Measurements from ENCODE around the gene FBLN5. TPM values are rescaled to one million over a fixed set of nuclear protein-coding genes. Genes with fewer than 3 reads are reported as not detected.

The FBLN5 gene
- total RNA-seq, 1 donor from 2014 or later, result 2.2 TPM

- no peak overlapping the region for H3K4me3 ChIP-seq (ENCODE audit: low read depth, low read length)
- DNase-seq (ENCODE audit: low read depth), result no peak
- TF ChIP-seq, protein P1, sequence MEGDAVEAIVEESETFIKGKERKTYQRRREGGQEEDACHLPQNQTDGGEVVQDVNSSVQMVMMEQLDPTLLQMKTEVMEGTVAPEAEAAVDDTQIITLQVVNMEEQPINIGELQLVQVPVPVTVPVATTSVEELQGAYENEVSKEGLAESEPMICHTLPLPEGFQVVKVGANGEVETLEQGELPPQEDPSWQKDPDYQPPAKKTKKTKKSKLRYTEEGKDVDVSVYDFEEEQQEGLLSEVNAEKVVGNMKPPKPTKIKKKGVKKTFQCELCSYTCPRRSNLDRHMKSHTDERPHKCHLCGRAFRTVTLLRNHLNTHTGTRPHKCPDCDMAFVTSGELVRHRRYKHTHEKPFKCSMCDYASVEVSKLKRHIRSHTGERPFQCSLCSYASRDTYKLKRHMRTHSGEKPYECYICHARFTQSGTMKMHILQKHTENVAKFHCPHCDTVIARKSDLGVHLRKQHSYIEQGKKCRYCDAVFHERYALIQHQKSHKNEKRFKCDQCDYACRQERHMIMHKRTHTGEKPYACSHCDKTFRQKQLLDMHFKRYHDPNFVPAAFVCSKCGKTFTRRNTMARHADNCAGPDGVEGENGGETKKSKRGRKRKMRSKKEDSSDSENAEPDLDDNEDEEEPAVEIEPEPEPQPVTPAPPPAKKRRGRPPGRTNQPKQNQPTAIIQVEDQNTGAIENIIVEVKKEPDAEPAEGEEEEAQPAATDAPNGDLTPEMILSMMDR (conservative IDR thresholded peaks at IDR 0.05; ENCODE audit: low read depth, low read length), result peak; percentile 85
Observed at GRCh38 chr14:91911474-91912032, 35.9 kb downstream of the FBLN5 start.

DNA sequence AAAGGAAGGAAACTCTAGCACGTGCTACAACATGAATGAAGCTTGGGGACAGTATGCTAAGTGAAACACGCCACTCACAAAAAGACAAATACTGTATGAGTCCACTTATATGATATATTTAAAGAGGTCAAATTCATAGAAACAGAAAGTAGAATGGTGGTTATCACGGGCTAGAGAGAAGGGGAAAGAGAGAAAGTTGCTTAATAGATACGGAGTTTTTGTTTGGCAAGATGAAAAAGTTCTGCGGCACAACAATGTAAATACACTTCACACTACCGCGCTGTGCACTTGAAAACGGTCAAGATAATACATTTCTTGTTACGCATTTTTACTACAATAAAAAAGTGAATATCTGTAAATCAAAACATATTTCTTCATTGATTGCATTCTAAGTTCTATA, 37.3 kb downstream of the FBLN5 start:
- H3K4me3 ChIP-seq (ENCODE audit: low read depth, low read length), result no peak overlapping the region
- TF ChIP-seq, protein P1 (conservative IDR thresholded peaks at IDR 0.05; ENCODE audit: low read depth, low read length), result no peak
- no peak for DNase-seq (ENCODE audit: low read depth)

DNA sequence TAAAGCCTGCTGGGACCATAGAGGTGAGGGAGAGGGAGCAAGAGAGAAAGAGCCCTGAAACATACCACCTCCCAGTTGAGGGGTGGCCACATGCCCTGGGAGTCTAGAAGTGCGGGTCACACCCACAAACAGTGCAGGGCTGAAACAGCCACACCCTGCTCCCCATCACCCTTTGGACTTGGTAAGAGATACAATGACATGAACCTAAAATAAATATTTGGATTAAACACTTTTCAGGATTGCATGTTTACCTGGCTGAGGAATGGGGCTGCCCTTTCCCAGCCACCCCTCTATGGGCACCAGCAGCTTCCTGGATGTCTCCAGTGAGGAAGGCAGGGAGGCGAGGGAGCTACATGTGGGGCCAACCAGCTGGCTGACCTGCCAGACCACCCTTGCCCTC, 41.1 kb downstream of the FBLN5 start:
- H3K4me3 ChIP-seq (ENCODE audit: low read depth, low read length), result no peak overlapping the region
- TF ChIP-seq, protein P1 (conservative IDR thresholded peaks at IDR 0.05; ENCODE audit: low read depth, low read length), result no peak
- DNase-seq (ENCODE audit: low read depth), result no peak

GRCh38 chr14:91904956-91905645, 42.4 kb downstream of the FBLN5 start:
- no peak overlapping the region for H3K4me3 ChIP-seq (ENCODE audit: low read depth, low read length)
- DNase-seq (ENCODE audit: low read depth), result no peak
- TF ChIP-seq, protein P1 (conservative IDR thresholded peaks at IDR 0.05; ENCODE audit: low read depth, low read length), result no peak

GRCh38 chr14:91904483-91904882, 43.0 kb downstream of the FBLN5 start:
- DNase-seq (ENCODE audit: low read depth), result no peak
- TF ChIP-seq, protein P1 (conservative IDR thresholded peaks at IDR 0.05; ENCODE audit: low read depth, low read length), result no peak
- no peak overlapping the region for H3K4me3 ChIP-seq (ENCODE audit: low read depth, low read length)

- no peak for DNase-seq (ENCODE audit: low read depth)
- TF ChIP-seq, protein P1 (conservative IDR thresholded peaks at IDR 0.05; ENCODE audit: low read depth, low read length), result no peak
- no peak overlapping the region for H3K4me3 ChIP-seq (ENCODE audit: low read depth, low read length)
Observed at GRCh38 chr14:91903070-91903469, 44.4 kb downstream of the FBLN5 start.

DNA sequence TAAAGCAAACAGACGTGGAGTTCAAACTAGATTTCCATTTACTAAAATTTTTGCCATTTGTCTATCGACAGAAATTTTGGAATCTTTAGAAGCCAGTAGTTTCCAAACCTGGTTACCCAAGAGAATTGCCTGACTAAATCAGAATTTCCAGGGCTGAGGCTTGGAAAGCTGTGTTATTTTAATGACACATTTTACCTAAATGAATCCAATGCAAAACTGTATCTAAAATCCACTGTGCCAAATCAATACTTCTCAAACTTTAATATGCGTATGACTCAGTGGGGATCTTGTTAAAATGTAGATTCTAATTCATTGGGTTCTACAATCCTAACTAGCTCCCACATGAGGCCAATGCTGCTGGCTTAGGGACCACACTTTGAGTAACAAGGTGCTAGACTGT, 45.2 kb downstream of the FBLN5 start:
- TF ChIP-seq, protein P1 (conservative IDR thresholded peaks at IDR 0.05; ENCODE audit: low read depth, low read length), result no peak
- DNase-seq (ENCODE audit: low read depth), result no peak
- no peak overlapping the region for H3K4me3 ChIP-seq (ENCODE audit: low read depth, low read length)
